Right lobe of liver (tissue), 4 donors: ENCODE measurements around the gene OGFRL1.

ENCODE experiments used
- POLR2A ChIP-seq: fragments of 450-650 bp; IDR thresholded peaks from one replicate; pipeline ENCODE4 v1.6.1; 2017; ENCODE audit warnings: antibody characterized with exemption, mild to moderate bottlenecking
- TF ChIP-seq, protein P1 (sequence below), 4 donors: fragments of 200-600 bp in 3 of 4; fragments of 450-650 bp in 1 of 4; IDR thresholded peaks; one replicate each; pipeline versions ENCODE4 v1.5.1 to v1.8.0; 2016 to 2022; ENCODE audit warnings: antibody characterized with exemption in 4 of 4, mild to moderate bottlenecking in 2 of 4
- donor health status: DM: no; HTN: no; CAD: no.
- donor health status: DM: no; HTN: no; CAD: no.
- donor health status: DM: no; HTN: yes; CAD: no.

DNA sequence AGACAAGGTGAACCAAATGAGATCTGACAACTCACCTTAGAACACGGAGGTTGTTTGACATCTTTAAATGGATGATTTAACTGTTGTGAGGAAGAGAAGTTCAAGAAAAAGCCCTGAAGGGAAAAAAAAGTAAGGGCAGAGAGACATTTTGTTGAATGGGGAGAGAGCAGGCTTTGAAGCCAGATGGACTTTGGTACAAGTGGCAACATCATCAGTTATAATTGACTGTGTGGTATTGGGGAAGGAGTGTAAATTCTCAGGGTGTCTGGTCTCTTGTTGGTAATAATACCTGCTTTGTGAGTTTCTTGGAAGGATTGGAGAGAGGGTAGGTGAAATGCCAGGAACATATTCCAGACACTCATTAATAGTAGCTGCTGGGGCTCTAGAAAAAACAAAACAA lies 21.6 kb downstream of the OGFRL1 start:
- TF ChIP-seq, protein P1, sequence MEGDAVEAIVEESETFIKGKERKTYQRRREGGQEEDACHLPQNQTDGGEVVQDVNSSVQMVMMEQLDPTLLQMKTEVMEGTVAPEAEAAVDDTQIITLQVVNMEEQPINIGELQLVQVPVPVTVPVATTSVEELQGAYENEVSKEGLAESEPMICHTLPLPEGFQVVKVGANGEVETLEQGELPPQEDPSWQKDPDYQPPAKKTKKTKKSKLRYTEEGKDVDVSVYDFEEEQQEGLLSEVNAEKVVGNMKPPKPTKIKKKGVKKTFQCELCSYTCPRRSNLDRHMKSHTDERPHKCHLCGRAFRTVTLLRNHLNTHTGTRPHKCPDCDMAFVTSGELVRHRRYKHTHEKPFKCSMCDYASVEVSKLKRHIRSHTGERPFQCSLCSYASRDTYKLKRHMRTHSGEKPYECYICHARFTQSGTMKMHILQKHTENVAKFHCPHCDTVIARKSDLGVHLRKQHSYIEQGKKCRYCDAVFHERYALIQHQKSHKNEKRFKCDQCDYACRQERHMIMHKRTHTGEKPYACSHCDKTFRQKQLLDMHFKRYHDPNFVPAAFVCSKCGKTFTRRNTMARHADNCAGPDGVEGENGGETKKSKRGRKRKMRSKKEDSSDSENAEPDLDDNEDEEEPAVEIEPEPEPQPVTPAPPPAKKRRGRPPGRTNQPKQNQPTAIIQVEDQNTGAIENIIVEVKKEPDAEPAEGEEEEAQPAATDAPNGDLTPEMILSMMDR (IDR thresholded peaks at IDR 0.05): no peak
- TF ChIP-seq POLR2A: no peak
